ENCODE results near the gene SIX5. TPM values are rescaled to one million over a fixed set of nuclear protein-coding genes. Genes with fewer than 3 reads are reported as not detected.

Gene SIX5
- total and polyA plus RNA-seq, 2 donors, result 1.7 to 7.0 TPM

DNA sequence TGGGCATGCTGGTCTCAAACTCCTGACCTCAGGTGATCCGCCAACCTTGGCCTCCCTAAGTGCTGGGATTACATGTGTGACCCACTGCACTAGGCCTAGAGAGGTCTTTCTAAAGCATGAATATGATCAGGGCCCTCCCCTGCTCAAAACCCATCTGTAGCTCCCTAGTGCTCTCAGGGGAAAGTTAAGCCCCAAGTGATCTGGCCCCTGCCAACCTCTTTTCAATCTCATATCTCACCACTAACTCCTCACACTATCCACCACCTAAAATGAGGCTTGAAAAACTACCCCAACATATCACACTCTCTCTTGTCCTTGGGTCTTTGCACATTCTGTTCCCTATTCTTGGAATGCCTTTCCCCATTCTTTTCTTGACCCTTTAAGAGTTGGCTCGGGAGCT lies 25.6 kb upstream of the SIX5 start:
- peaks cover 0 to 29% of the 10 kb centered on the region in 2 donors for H3K27me3 ChIP-seq (ENCODE audit: control insufficient read depth in 2 of 2, insufficient read depth in 1 of 2, low read length in 1 of 2)
- H3K4me1 ChIP-seq (ENCODE audit: control insufficient read depth in 2 of 2, insufficient read depth in 2 of 2, low read length in 2 of 2), result peaks cover 18 to 32% of the 10 kb centered on the region in 2 donors
- H3K9me3 ChIP-seq (ENCODE audit: control insufficient read depth in 2 of 2, insufficient read depth in 1 of 2, low read length in 1 of 2), result no peaks in the 10 kb centered on the region
- H3K36me3 ChIP-seq (ENCODE audit: control insufficient read depth in 2 of 2, insufficient read depth in 2 of 2, low read length in 1 of 2), result peaks cover under 1 to 6% of the 10 kb centered on the region in 2 donors
- no peak overlapping the region for H3K4me3 ChIP-seq (ENCODE audit: low read length in 2 of 2)
- 84% methylated on average over 2 of the region's 2 CpGs for WGBS
- H3K27ac ChIP-seq (ENCODE audit: low read depth in 1 of 2, low read length in 1 of 2), result no peak overlapping the region
- no peak for DNase-seq (ENCODE audit: low read depth in 6 of 9, low spot score in 9 of 9)

DNA sequence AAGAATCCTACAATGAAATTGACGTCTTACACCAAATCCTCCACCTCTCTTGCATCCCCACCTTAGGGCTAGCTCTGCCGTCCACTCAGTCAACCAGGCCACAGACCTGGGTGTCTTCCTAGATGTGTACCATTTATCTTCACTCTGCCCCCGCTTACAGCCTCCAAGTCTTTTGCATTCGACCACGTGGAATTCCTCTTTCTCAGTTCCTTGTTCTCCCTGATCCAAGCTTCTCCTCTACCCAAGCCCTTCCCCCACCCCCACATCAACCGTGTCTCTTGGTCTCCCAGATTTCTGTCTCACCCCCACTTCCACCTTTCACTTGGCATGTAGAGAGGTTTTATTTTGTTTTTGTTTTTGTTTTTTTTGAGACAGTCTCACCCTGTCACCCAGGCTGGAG lies 24.8 kb upstream of the SIX5 start:
- Histone ChIP-seq H3K9me3 (ENCODE audit: control insufficient read depth in 2 of 2, insufficient read depth in 1 of 2, low read length in 1 of 2) (no peaks in the 10 kb centered on the region), H3K4me1 (ENCODE audit: control insufficient read depth in 2 of 2, insufficient read depth in 2 of 2, low read length in 2 of 2) (peaks cover 14 to 25% of the 10 kb centered on the region in 2 donors), H3K36me3 (ENCODE audit: control insufficient read depth in 2 of 2, insufficient read depth in 2 of 2, low read length in 1 of 2) (peaks cover 7 to 13% of the 10 kb centered on the region in 2 donors), H3K27me3 (ENCODE audit: control insufficient read depth in 2 of 2, insufficient read depth in 1 of 2, low read length in 1 of 2) (peaks cover 0 to 29% of the 10 kb centered on the region in 2 donors), H3K4me3 (ENCODE audit: low read length in 2 of 2) (no peak overlapping the region), H3K27ac (ENCODE audit: low read depth in 1 of 2, low read length in 1 of 2) (no peak overlapping the region)
- DNase-seq (ENCODE audit: low read depth in 6 of 9, low spot score in 9 of 9), result no peak
- WGBS, result 28% methylated on average over 6 of the region's 6 CpGs

DNA sequence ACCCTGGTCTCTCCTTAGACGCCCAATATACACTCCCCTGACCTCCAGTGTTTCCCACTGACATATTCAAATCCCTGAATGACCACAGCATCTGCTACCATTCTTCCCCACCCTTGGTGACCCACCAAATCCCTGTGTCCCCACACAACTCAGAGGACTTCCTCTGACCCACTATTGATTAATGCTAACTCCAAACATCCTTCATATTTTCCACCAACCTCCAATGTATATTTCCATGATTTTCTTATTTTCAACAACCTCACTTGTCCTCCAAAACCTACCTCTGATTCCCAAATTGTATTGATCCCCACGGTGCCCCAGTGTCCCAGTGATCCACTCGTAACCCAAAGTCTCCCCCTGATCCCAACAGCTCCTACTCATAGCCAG lies 24.1 kb upstream of the SIX5 start:
- Histone ChIP-seq H3K4me3 (ENCODE audit: low read length in 2 of 2) (peak overlapping the region in 1 of 2 donors; percentile 86), H3K27me3 (ENCODE audit: control insufficient read depth in 2 of 2, insufficient read depth in 1 of 2, low read length in 1 of 2) (peaks cover 0 to 32% of the 10 kb centered on the region in 2 donors)

DNA sequence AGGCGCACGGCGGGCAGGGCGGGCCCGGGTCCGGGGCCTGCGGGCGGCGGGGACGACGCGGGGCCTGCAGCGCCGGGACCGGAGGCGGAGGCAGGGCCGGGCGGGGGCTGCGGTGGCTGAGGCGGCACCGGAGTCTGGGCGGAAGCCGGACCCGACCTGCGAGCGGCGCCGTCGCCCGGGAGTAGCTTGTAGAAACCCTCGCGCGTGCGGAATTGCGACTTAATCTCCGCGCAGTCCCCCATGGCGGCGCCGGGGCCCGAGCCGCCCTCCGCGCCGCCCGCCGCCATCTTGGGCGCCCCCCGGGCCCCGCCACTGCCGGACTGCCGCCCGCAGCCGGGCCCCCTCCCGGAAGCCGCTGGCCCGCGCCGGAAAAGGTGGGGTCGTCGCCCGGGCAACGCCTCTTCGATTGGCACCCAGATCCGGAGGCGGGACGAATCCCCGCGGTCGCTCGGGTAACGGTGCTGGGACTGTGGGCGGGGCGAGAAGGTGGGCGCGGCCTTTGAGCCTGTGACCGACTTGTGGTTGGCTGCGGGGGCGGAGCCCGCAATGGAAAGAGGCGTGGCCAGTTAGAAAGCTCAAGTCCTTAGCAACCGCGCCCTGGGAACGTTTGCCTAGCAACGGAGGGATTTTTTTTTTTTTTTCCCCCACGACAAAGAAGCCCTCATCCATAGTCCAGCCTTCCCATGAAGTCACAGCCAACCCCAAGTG lies 23.6 kb upstream of the SIX5 start, which contains the start of gene DMWD:
DMWD (minus strand) TSS at position 376 of the 708 bp plus-strand sequence; CDS start at position 287, 89 bp downstream.
- peak; percentile 93 to 99 (median 98) for DNase-seq (ENCODE audit: low read depth in 6 of 9, low spot score in 9 of 9)
- peaks cover 14 to 24% of the 10 kb centered on the region in 2 donors for H3K4me1 ChIP-seq (ENCODE audit: control insufficient read depth in 2 of 2, insufficient read depth in 2 of 2, low read length in 2 of 2)
- peak within 1 kb of the TSS; percentile 63 to 86 for H3K4me3 ChIP-seq (ENCODE audit: low read length in 2 of 2)
- H3K36me3 ChIP-seq (ENCODE audit: control insufficient read depth in 2 of 2, insufficient read depth in 2 of 2, low read length in 1 of 2), result peaks cover 18 to 23% of the 10 kb centered on the region in 2 donors
- H3K27ac ChIP-seq (ENCODE audit: low read depth in 1 of 2, low read length in 1 of 2), result peak within 1 kb of the TSS in 1 of 2 donors; percentile 40
- H3K27me3 ChIP-seq (ENCODE audit: control insufficient read depth in 2 of 2, insufficient read depth in 1 of 2, low read length in 1 of 2), result peaks cover 0 to 31% of the 10 kb centered on the region in 2 donors
- under 1% methylated on average over 86 of the region's 86 CpGs for WGBS
- H3K9me3 ChIP-seq (ENCODE audit: control insufficient read depth in 2 of 2, insufficient read depth in 1 of 2, low read length in 1 of 2), result no peaks in the 10 kb centered on the region

More for the DNA sequence above, 24.1 kb upstream of the SIX5 start:
- H3K36me3 ChIP-seq (ENCODE audit: control insufficient read depth in 2 of 2, insufficient read depth in 2 of 2, low read length in 1 of 2), result peaks cover 14 to 20% of the 10 kb centered on the region in 2 donors
- 51% methylated on average over 3 of the region's 3 CpGs for WGBS
- DNase-seq (ENCODE audit: low read depth in 6 of 9, low spot score in 9 of 9), result no peak
- H3K4me1 ChIP-seq (ENCODE audit: control insufficient read depth in 2 of 2, insufficient read depth in 2 of 2, low read length in 2 of 2), result peaks cover 14 to 24% of the 10 kb centered on the region in 2 donors
- H3K9me3 ChIP-seq (ENCODE audit: control insufficient read depth in 2 of 2, insufficient read depth in 1 of 2, low read length in 1 of 2), result no peaks in the 10 kb centered on the region
- H3K27ac ChIP-seq (ENCODE audit: low read depth in 1 of 2, low read length in 1 of 2), result no peak overlapping the region

DNA sequence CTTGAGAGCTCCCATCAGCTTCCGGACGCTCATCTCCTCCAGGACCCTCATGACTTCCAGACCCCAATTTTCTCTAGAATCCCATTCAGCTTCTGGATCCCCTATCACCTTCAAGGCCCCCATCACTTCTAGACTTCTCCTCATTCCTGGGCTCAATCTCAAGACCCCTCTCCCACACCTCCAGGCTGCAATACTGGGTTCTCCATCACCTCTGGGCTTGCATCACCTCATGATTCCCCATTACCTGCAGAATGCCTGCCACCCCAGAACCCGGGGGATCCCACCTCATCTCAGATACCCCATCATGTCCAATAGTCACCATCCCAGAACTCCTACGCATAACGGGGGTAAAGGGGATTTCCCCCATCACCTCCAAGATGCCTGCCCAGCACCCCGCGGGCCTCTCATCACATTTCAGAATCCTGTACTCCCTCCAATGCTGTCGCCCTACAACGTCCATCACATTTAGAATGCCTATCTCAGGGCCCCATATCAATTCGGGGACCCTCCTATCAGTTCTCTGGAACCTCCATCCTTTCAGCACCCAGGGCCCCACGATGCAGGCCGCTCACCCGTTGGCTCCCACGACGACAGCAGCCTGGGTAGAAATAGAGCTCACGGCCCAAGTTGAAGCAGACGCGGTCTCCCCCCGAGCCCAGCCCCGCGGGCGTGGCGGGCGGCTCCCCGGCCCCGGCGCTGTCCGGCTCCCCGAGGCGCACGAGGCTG lies 22.9 kb upstream of the SIX5 start:
- H3K4me1 ChIP-seq (ENCODE audit: control insufficient read depth in 2 of 2, insufficient read depth in 2 of 2, low read length in 2 of 2), result peaks cover 14 to 24% of the 10 kb centered on the region in 2 donors
- H3K36me3 ChIP-seq (ENCODE audit: control insufficient read depth in 2 of 2, insufficient read depth in 2 of 2, low read length in 1 of 2), result peaks cover 26 to 30% of the 10 kb centered on the region in 2 donors
- H3K4me3 ChIP-seq (ENCODE audit: low read length in 2 of 2), result peak overlapping the region; percentile 63 to 86
- H3K27ac ChIP-seq (ENCODE audit: low read depth in 1 of 2, low read length in 1 of 2), result no peak overlapping the region
- peaks cover 0 to 33% of the 10 kb centered on the region in 2 donors for H3K27me3 ChIP-seq (ENCODE audit: control insufficient read depth in 2 of 2, insufficient read depth in 1 of 2, low read length in 1 of 2)
- WGBS, result 9% methylated on average over 31 of the region's 31 CpGs
- DNase-seq (ENCODE audit: low read depth in 6 of 9, low spot score in 9 of 9), result no peak
- H3K9me3 ChIP-seq (ENCODE audit: control insufficient read depth in 2 of 2, insufficient read depth in 1 of 2, low read length in 1 of 2), result no peaks in the 10 kb centered on the region

DNA sequence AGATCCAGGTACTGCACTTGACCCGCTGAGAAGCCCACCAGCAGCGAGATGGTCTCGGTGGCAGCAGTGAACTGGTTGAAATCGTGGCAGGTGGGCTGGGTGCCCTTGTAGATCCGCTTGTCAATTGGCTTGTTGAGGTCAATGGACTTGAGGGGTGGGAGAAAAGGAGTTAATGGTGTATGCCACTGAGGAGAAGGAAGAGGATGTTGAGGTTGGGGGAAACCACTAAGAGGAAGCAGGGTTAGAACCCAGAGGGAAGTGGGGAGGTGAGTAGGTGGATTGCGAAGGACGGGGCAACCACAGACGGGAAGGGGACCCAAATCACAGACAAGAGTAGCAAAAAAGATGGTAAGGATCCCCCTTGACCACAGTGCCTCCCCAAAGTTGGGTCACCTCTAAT lies 21.9 kb upstream of the SIX5 start:
- Histone ChIP-seq H3K27me3 (ENCODE audit: control insufficient read depth in 2 of 2, insufficient read depth in 1 of 2, low read length in 1 of 2) (peaks cover 0 to 36% of the 10 kb centered on the region in 2 donors), H3K36me3 (ENCODE audit: control insufficient read depth in 2 of 2, insufficient read depth in 2 of 2, low read length in 1 of 2) (peaks cover 35 to 39% of the 10 kb centered on the region in 2 donors), H3K4me3 (ENCODE audit: low read length in 2 of 2) (peak overlapping the region in 1 of 2 donors; percentile 63), H3K27ac (ENCODE audit: low read depth in 1 of 2, low read length in 1 of 2) (no peak overlapping the region), H3K9me3 (ENCODE audit: control insufficient read depth in 2 of 2, insufficient read depth in 1 of 2, low read length in 1 of 2) (no peaks in the 10 kb centered on the region), H3K4me1 (ENCODE audit: control insufficient read depth in 2 of 2, insufficient read depth in 2 of 2, low read length in 2 of 2) (peaks cover 14 to 24% of the 10 kb centered on the region in 2 donors)
- WGBS, result 14% methylated on average over 8 of the region's 8 CpGs
- DNase-seq (ENCODE audit: low read depth in 6 of 9, low spot score in 9 of 9), result peak in 1 of 9 donors; percentile 63

DNA sequence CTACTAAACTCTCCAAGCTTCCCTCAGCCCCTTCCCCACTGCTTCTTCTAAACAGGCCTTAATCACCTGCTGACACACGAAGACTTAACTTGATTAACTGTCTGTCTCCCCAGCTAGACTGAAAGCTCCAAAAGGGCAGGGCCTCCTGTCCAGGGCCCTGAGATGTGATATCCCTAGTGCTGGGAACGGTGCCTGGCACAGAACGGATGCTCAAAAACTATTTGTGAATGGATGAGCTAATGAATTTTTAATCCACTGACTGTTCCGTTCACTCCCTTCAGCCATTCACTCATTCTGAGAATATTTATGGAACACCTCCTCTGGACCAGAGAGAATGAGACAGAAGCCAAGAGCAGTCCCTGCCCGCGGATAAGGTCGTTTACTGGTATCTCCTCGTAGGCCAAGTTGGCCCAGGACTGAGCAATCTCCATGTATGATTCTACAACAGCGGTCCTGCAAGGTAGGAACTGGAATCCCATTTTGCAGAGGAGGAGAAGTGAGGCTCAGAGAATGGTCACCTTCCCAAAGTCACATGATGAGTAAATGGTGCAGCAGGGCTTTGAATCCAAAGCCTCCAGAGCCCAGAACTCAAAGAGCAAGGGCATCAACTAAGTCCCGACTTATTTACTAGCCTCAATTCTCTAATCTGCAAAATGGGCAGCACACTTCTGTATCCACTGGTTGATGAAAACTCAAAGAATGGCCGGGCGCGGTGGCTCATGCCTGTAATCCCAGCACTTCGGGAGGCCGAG lies 20.2 kb upstream of the SIX5 start:
- peaks cover 14 to 24% of the 10 kb centered on the region in 2 donors for H3K4me1 ChIP-seq (ENCODE audit: control insufficient read depth in 2 of 2, insufficient read depth in 2 of 2, low read length in 2 of 2)
- no peak overlapping the region for H3K4me3 ChIP-seq (ENCODE audit: low read length in 2 of 2)
- WGBS, result 98% methylated on average over 15 of the region's 15 CpGs
- no peak overlapping the region for H3K27ac ChIP-seq (ENCODE audit: low read depth in 1 of 2, low read length in 1 of 2)
- peaks cover 0 to 30% of the 10 kb centered on the region in 2 donors for H3K27me3 ChIP-seq (ENCODE audit: control insufficient read depth in 2 of 2, insufficient read depth in 1 of 2, low read length in 1 of 2)
- peaks cover 48% of the 10 kb centered on the region in 2 donors for H3K36me3 ChIP-seq (ENCODE audit: control insufficient read depth in 2 of 2, insufficient read depth in 2 of 2, low read length in 1 of 2)
- no peak for DNase-seq (ENCODE audit: low read depth in 6 of 9, low spot score in 9 of 9)
- no peaks in the 10 kb centered on the region for H3K9me3 ChIP-seq (ENCODE audit: control insufficient read depth in 2 of 2, insufficient read depth in 1 of 2, low read length in 1 of 2)

DNA sequence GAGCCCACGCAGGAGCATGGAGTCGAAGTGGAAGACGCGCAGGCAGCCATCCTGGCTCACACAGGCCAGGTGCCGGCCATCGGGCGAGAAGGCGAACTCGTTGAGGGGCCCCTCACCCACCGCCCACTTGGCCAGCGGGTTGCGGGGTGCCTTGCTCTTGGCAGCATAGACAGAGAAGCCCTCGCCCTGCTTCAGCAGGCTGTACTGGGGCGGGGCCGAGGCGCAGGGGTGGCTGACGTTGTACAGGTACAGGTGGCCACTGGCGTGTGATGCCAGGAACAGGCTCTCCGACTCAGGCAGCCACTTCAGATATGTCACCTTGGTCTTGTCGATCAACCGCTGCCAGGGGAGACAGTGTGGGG lies 17.5 kb upstream of the SIX5 start:
- Histone ChIP-seq H3K9me3 (ENCODE audit: control insufficient read depth in 2 of 2, insufficient read depth in 1 of 2, low read length in 1 of 2) (peaks cover 0 to 4% of the 10 kb centered on the region in 2 donors), H3K27me3 (ENCODE audit: control insufficient read depth in 2 of 2, insufficient read depth in 1 of 2, low read length in 1 of 2) (peaks cover 0 to 47% of the 10 kb centered on the region in 2 donors), H3K36me3 (ENCODE audit: control insufficient read depth in 2 of 2, insufficient read depth in 2 of 2, low read length in 1 of 2) (peaks cover 48 to 52% of the 10 kb centered on the region in 2 donors), H3K4me3 (ENCODE audit: low read length in 2 of 2) (no peak overlapping the region), H3K4me1 (ENCODE audit: control insufficient read depth in 2 of 2, insufficient read depth in 2 of 2, low read length in 2 of 2) (peaks cover 5 to 10% of the 10 kb centered on the region in 2 donors), H3K27ac (ENCODE audit: low read depth in 1 of 2, low read length in 1 of 2) (no peak overlapping the region)
- DNase-seq (ENCODE audit: low read depth in 6 of 9, low spot score in 9 of 9), result no peak
- 97% methylated on average over 21 of the region's 21 CpGs for WGBS
